Measurements from ENCODE around the gene FCHSD1.

Gene FCHSD1

GRCh38 chr5:141647851-141648250 lies 3.4 kb downstream of the FCHSD1 start:
- DNase-seq (ENCODE audit: low read depth), result no peak
- H3K4me3 ChIP-seq (ENCODE audit: low read depth, low read length), result no peak overlapping the region
- no peak for TF ChIP-seq CTCF (IDR thresholded peaks at IDR 0.05; ENCODE audit: low read depth, low read length, missing control alignments)
- in situ Hi-C loops (cut with HindIII; ENCODE audit: low sequenced_read_pairs), result no loop called here

- no peak for DNase-seq (ENCODE audit: low read depth)
- H3K4me3 ChIP-seq (ENCODE audit: low read depth, low read length), result no peak overlapping the region
- in situ Hi-C loops (cut with HindIII; ENCODE audit: low sequenced_read_pairs), result no loop called here
- TF ChIP-seq CTCF (IDR thresholded peaks at IDR 0.05; ENCODE audit: low read depth, low read length, missing control alignments), result no peak
Measured at GRCh38 chr5:141647242-141647641, 4.0 kb downstream of the FCHSD1 start.

GRCh38 chr5:141646026-141646425 lies 5.2 kb downstream of the FCHSD1 start:
- no peak overlapping the region for H3K4me3 ChIP-seq (ENCODE audit: low read depth, low read length)
- in situ Hi-C loops (cut with HindIII; ENCODE audit: low sequenced_read_pairs), result no loop called here
- no peak for DNase-seq (ENCODE audit: low read depth)
- TF ChIP-seq CTCF (IDR thresholded peaks at IDR 0.05; ENCODE audit: low read depth, low read length, missing control alignments), result no peak

GRCh38 chr5:141641634-141642267 lies 9.5 kb downstream of the FCHSD1 start:
- peak; percentile 55 for TF ChIP-seq CTCF (IDR thresholded peaks at IDR 0.05; ENCODE audit: low read depth, low read length, missing control alignments)
- DNase-seq (ENCODE audit: low read depth), result peak; percentile 56
- in situ Hi-C loops (cut with HindIII; ENCODE audit: low sequenced_read_pairs), result no loop called here
- H3K4me3 ChIP-seq (ENCODE audit: low read depth, low read length), result no peak overlapping the region

- H3K4me3 ChIP-seq (ENCODE audit: low read depth, low read length), result no peak overlapping the region
- in situ Hi-C loops (cut with HindIII; ENCODE audit: low sequenced_read_pairs), result no loop called here
- no peak for DNase-seq (ENCODE audit: low read depth)
- no peak for TF ChIP-seq CTCF (IDR thresholded peaks at IDR 0.05; ENCODE audit: low read depth, low read length, missing control alignments)
Measured at GRCh38 chr5:141640698-141641097, 10.5 kb downstream of the FCHSD1 start.

GRCh38 chr5:141640051-141640415 lies 11.2 kb downstream of the FCHSD1 start:
- in situ Hi-C loops (cut with HindIII; ENCODE audit: low sequenced_read_pairs), result no loop called here
- H3K4me3 ChIP-seq (ENCODE audit: low read depth, low read length), result no peak overlapping the region
- no peak for TF ChIP-seq CTCF (IDR thresholded peaks at IDR 0.05; ENCODE audit: low read depth, low read length, missing control alignments)
- DNase-seq (ENCODE audit: low read depth), result no peak
